GM23338 (cell line): ENCODE data around the gene HEATR1. TPM values are rescaled to one million over a fixed set of nuclear protein-coding genes. Genes with fewer than 3 reads are reported as not detected.

Source experiments
- ATAC-seq: fragments of 200-7000 bp; cut with Tn5 transposase; 3 replicates; pipeline ENCODE4 v1.9.1; 2020
- DNase-seq: peaks from one replicate; pipeline ENCODE4 v3.0.0-alpha.2; 2015; ENCODE audit warnings: low spot score
- H2AFZ ChIP-seq: fragments of 200-600 bp; sonication (generic); 2 replicates; pipeline ENCODE4 v1.8.0; 2016; ENCODE audit warnings: antibody characterized with exemption, mild to moderate bottlenecking, moderate library complexity
- H3F3A ChIP-seq: fragments of 200-600 bp; sonication (generic); replicated peaks from 2 replicates; pipeline ENCODE4 v1.8.0; 2017; ENCODE audit warnings: antibody characterized with exemption, mixed run types, low read depth
- H3K27ac ChIP-seq: fragments of 200-600 bp; sonication (generic); 2 replicates; pipeline ENCODE4 v1.6.1; 2016; ENCODE audit warnings: low read depth
- H3K27me3 ChIP-seq: fragments of 200-600 bp; sonication (generic); 2 replicates; pipeline ENCODE4 v1.8.0; 2016; ENCODE audit warnings: mild to moderate bottlenecking, mixed run types, moderate library complexity; ENCODE audit not compliant: insufficient read depth
- H3K36me3 ChIP-seq: fragments of 200-600 bp; sonication (generic); 2 replicates; pipeline ENCODE4 v1.8.0; 2016; ENCODE audit warnings: mild to moderate bottlenecking; ENCODE audit not compliant: insufficient read depth
- H3K4me1 ChIP-seq: fragments of 200-600 bp; sonication (generic); 2 replicates; pipeline ENCODE4 v1.8.0; 2016; ENCODE audit warnings: mild to moderate bottlenecking, moderate library complexity; ENCODE audit not compliant: insufficient read depth
- H3K4me2 ChIP-seq: fragments of 200-600 bp; sonication (generic); 2 replicates; pipeline ENCODE4 v1.7.1; 2017; ENCODE audit warnings: mixed run types
- H3K4me3 ChIP-seq: fragments of 200-600 bp; sonication (generic); 2 replicates; pipeline ENCODE4 v1.6.1; 2016; ENCODE audit warnings: mixed run types
- H3K79me2 ChIP-seq: fragments of 200-600 bp; sonication (generic); replicated peaks from 2 replicates; pipeline ENCODE4 v1.8.0; 2017; ENCODE audit warnings: mild to moderate bottlenecking; ENCODE audit not compliant: insufficient read depth
- H3K9me2 ChIP-seq: fragments of 200-600 bp; sonication (generic); 2 replicates; pipeline ENCODE4 v1.8.0; 2017; ENCODE audit not compliant: insufficient read depth
- H4K20me1 ChIP-seq: fragments of 200-600 bp; sonication (generic); replicated peaks from 2 replicates; pipeline ENCODE4 v1.8.0; 2017; ENCODE audit warnings: mild to moderate bottlenecking; ENCODE audit not compliant: insufficient read depth
- H3K27ac Mint-ChIP-seq: 2 replicates; pipeline ENCODE4 v1.8.0; 2020; ENCODE audit warnings: inconsistent platforms, mild to moderate bottlenecking, moderate library complexity, mixed read lengths
- H3K27me3 Mint-ChIP-seq: 3 replicates; pipeline ENCODE4 v1.8.0; 2022; ENCODE audit warnings: low read depth, mild to moderate bottlenecking, moderate library complexity, mixed read lengths, inconsistent platforms; ENCODE audit not compliant: insufficient read depth, poor library complexity
- H3K36me3 Mint-ChIP-seq: 3 replicates; pipeline ENCODE4 v1.8.0; 2021; ENCODE audit warnings: low read depth, mild to moderate bottlenecking, inconsistent platforms, moderate library complexity, mixed read lengths
- H3K4me1 Mint-ChIP-seq: 3 replicates; pipeline ENCODE4 v1.8.0; 2020; ENCODE audit warnings: mild to moderate bottlenecking, inconsistent platforms, mixed read lengths
- H3K4me3 Mint-ChIP-seq: 3 replicates; pipeline ENCODE4 v1.8.0; 2021; ENCODE audit warnings: moderate library complexity, mild to moderate bottlenecking, inconsistent platforms, mixed read lengths
- H3K9me3 Mint-ChIP-seq: 3 replicates; pipeline ENCODE4 v1.8.0; 2020; ENCODE audit warnings: moderate library complexity, mild to moderate bottlenecking, inconsistent platforms, mixed read lengths
- CREB1 ChIP-seq: fragments of 250-450 bp; sonication (Bioruptor Pico); IDR thresholded peaks from 2 replicates; pipeline ENCODE4 v1.5.0; 2020; ENCODE audit warnings: low read depth, mild to moderate bottlenecking, moderate library complexity
- CTCF ChIP-seq, 2 experiments: fragments of 200-600 bp in 1 of 2; sonication (generic) in 1 of 2; conservative IDR thresholded peaks; 2 replicates each; pipeline versions ENCODE4 v1.5.1 to v1.6.1; 2016 to 2017; ENCODE audit warnings: antibody characterized with exemption in 2 of 2, low read depth in 2 of 2, mild to moderate bottlenecking in 2 of 2, moderate library complexity in 1 of 2
- ETS1 ChIP-seq: IDR thresholded peaks from 2 replicates; pipeline ENCODE4 v1.6.1; 2016; ENCODE audit warnings: antibody characterized with exemption
- EZH2phosphoT487 ChIP-seq: fragments of 200-600 bp; sonication (generic); IDR thresholded peaks from one replicate; pipeline ENCODE4 v1.8.1; 2018; ENCODE audit warnings: antibody characterized with exemption; ENCODE audit not compliant: unreplicated experiment
- JUNB ChIP-seq: IDR thresholded peaks from one replicate; pipeline ENCODE4 v1.6.1; 2016; ENCODE audit warnings: antibody characterized with exemption; ENCODE audit not compliant: unreplicated experiment
- POLR2AphosphoS5 ChIP-seq: IDR thresholded peaks from 2 replicates; pipeline ENCODE4 v1.6.1; 2016; ENCODE audit warnings: antibody characterized with exemption, low read depth
- REST ChIP-seq: IDR thresholded peaks from one replicate; pipeline ENCODE4 v1.6.1; 2018; ENCODE audit warnings: antibody characterized with exemption; ENCODE audit not compliant: unreplicated experiment
- STAT1 ChIP-seq: IDR thresholded peaks from one replicate; pipeline ENCODE4 v1.6.1; 2016; ENCODE audit warnings: antibody characterized with exemption; ENCODE audit not compliant: unreplicated experiment
- ZNF114 ChIP-seq: fragments of 250-450 bp; sonication (Bioruptor Pico); IDR thresholded peaks from 2 replicates; pipeline ENCODE4 v1.5.0; 2020; ENCODE audit warnings: mild to moderate bottlenecking, moderate library complexity
- ZNF331 ChIP-seq: fragments of 250-450 bp; sonication (Bioruptor Pico); IDR thresholded peaks from 2 replicates; pipeline ENCODE4 v1.5.0; 2020; ENCODE audit warnings: low read depth, mild to moderate bottlenecking, moderate library complexity
- ZNF462 ChIP-seq: fragments of 250-450 bp; sonication (Bioruptor Pico); IDR thresholded peaks from 2 replicates; pipeline ENCODE4 v1.5.0; 2020; ENCODE audit warnings: mild to moderate bottlenecking, moderate library complexity
- polyA plus RNA-seq: library from polyadenylated mRNA; unstranded; fragments of >200 nt; fragmentation: Nextera tagmentation; extraction: Ambion mirVana; gene quantifications from 2 replicates; pipeline ENCODE4 v1.2.1, GENCODE V29; 2016
- total RNA-seq: library from RNA; depleted of rRNA; stranded (reverse); fragments of >200 nt; shearing (Covaris generic); gene quantifications from 2 replicates; pipeline ENCODE4 v1.2.3, GENCODE V29; 2014

Gene HEATR1
- total and polyA plus RNA-seq, 2 experiments from 2014 or later = 17.2 to 81.1 TPM

GRCh38 chr1:236536540-236536939, 67.8 kb downstream of the HEATR1 start (continued):
- TF ChIP-seq ZNF462 (CRISPR knock-in tag) (no peak), EZH2phosphoT487 (no peak), ZNF114 (CRISPR knock-in tag) (no peak)

GRCh38 chr1:236535662-236536161, 68.6 kb downstream of the HEATR1 start:
- Histone ChIP-seq H3K9me2 (no peaks in the 10 kb centered on the region), H3K27me3 (no peaks in the 10 kb centered on the region), H3K79me2 (no peaks in the 10 kb centered on the region), H2AFZ (no peak overlapping the region), H3K36me3 (no peaks in the 10 kb centered on the region), H3F3A (no peaks in the 10 kb centered on the region), H3K4me1 (no peaks in the 10 kb centered on the region), H4K20me1 (no peaks in the 10 kb centered on the region; the same call in none of the 2 replicates), H3K4me3 (no peak overlapping the region), H3K4me2 (no peak overlapping the region), H3K27ac (no peak overlapping the region; the same call in 1 of the 2 replicates)
- no peak overlapping the region; the same call in 1 of the 2 replicates for H3K27ac Mint-ChIP-seq
- peaks cover 3% of the 10 kb centered on the region for H3K27me3 Mint-ChIP-seq
- ATAC-seq (no peak; the same call in 1 of the 3 replicates), DNase-seq (no peak)
- H3K36me3 Mint-ChIP-seq = peaks cover 8% of the 10 kb centered on the region; the same call in 2 of the 3 replicates
- H3K4me3 Mint-ChIP-seq = no peak overlapping the region
- peaks cover 9% of the 10 kb centered on the region; the same call in 2 of the 3 replicates for H3K4me1 Mint-ChIP-seq
- no peaks in the 10 kb centered on the region for H3K9me3 Mint-ChIP-seq
- TF ChIP-seq EZH2phosphoT487 (no peak), REST (no peak), ZNF114 (CRISPR knock-in tag) (no peak), STAT1 (no peak), CREB1 (CRISPR knock-in tag) (no peak), JUNB (no peak), CTCF (conservative IDR thresholded peaks at IDR 0.05; ENCODE audit: low read depth in 2 of 2) (no peak), ETS1 (no peak), POLR2AphosphoS5 (no peak), ZNF331 (no peak)
